Measurements from ENCODE around the gene SOCS2. TPM values are rescaled to one million over a fixed set of nuclear protein-coding genes. Genes with fewer than 3 reads are reported as not detected.

Gene SOCS2
- total and polyA plus RNA-seq, 2 of the 8 experiments (the other 6 are each of a cell fraction or from before 2014, with no cell fraction given): 14.5 to 18.0 TPM

DNA sequence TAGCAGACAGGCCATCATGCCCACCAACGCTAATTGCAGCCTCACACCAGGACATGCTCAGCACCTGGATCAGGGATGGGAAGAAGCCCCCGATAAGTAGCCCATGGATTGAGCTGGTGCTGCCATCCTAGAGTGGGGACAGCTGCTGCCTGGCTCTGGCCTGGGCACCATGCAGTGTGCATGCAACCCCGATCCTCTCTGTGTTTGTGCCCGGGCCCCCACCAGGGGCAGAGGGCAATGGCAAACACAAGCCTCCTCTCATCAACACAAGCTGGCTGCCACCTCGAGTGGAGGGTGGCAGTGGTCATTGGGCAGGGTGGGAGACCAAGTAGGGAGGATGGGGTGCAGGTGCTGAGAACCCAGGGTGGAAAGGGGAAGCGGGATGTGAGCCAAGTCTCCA lies 23.3 kb upstream of the SOCS2 start:
- no peak overlapping the region for H3K14ac ChIP-seq (ENCODE audit: insufficient read length)
- H2BK15ac ChIP-seq (ENCODE audit: low read length): no peak overlapping the region
- H3K36me3 ChIP-seq (ENCODE audit: control insufficient read depth in 2 of 4, insufficient read depth in 4 of 4, low read length in 3 of 4): no peaks in the 10 kb centered on the region
- DNase-seq (ENCODE audit: low read depth in 1 of 2, low spot score in 2 of 2): no peak
- peak overlapping the region; percentile 65; the same call in 1 of the 2 replicates for H4K8ac ChIP-seq (ENCODE audit: extremely low read depth, insufficient read depth, low read length)
- H3K18ac ChIP-seq (ENCODE audit: extremely low read depth, low read length): no peak overlapping the region
- no peak overlapping the region for H3K56ac ChIP-seq (replicated peaks; ENCODE audit: insufficient read length, low read depth, low read length)
- H3K4me1 ChIP-seq (replicated peaks in 1 of 4; ENCODE audit: control insufficient read depth in 3 of 4, insufficient read depth in 4 of 4, low read length in 3 of 4): no peaks in the 10 kb centered on the region
- no peak overlapping the region for H2BK5ac ChIP-seq (ENCODE audit: low read depth, low read length)
- H2BK120ac ChIP-seq (replicated peaks; ENCODE audit: low read depth, low read length): no peak overlapping the region
- no peaks in the 10 kb centered on the region for H3K9me3 ChIP-seq (ENCODE audit: insufficient read depth in 2 of 2, low read depth in 1 of 2, low read length in 1 of 2)
- no peak for FAIRE-seq
- no peak overlapping the region for H3K9ac ChIP-seq (replicated peaks in 1 of 4; ENCODE audit: extremely low read depth in 1 of 4, low read depth in 3 of 4, low read length in 3 of 4)
- H2AK5ac ChIP-seq (ENCODE audit: low read depth, low read length): no peak overlapping the region
- H3K79me1 ChIP-seq (ENCODE audit: low read depth, low read length): no peaks in the 10 kb centered on the region
- H3K4ac ChIP-seq (replicated peaks; ENCODE audit: insufficient read length, low read depth, low read length): no peak overlapping the region
- H3K23ac ChIP-seq (ENCODE audit: insufficient read length): no peak overlapping the region
- ChIA-PET CTCF (ENCODE audit: partially characterized antibody) (interaction anchor here (0.8 to 1.3 kb wide), 3 partner anchors 8 to 217 kb away, joined by 3 read pairs; no protein-coding TSS in a partner anchor), POLR2A (ENCODE audit: partially characterized antibody) (no interaction called here)
- no peak overlapping the region for H2BK20ac ChIP-seq (ENCODE audit: low read length)
- H3K4me2 ChIP-seq (ENCODE audit: insufficient read depth in 1 of 2, low read depth in 2 of 2, low read length in 2 of 2): no peak overlapping the region
- no peak overlapping the region for H4K5ac ChIP-seq (ENCODE audit: insufficient read length, low read depth, low read length)
- H3K79me2 ChIP-seq (ENCODE audit: control insufficient read depth in 1 of 2, insufficient read depth in 2 of 2, low read length in 2 of 2): no peaks in the 10 kb centered on the region
- no peak overlapping the region for H3K27ac ChIP-seq (ENCODE audit: low read depth, low read length)
- no peak overlapping the region for H2BK12ac ChIP-seq (ENCODE audit: low read depth, low read length)
- WGBS, 2 experiments (ENCODE audit: extremely low coverage in 1 of 2, insufficient coverage in 1 of 2, insufficient read length in 1 of 2, insufficient replicate concordance in 2 of 2, low coverage in 1 of 2, low lambda C conversion rate in 2 of 2, missing lambda C conversion rate in 1 of 2): 82% methylated on average over 6 of the region's 6 CpGs; no CpG with 5 or more reads in 1 of the 2 experiments
- H4K20me1 ChIP-seq (replicated peaks in 1 of 2; ENCODE audit: control insufficient read depth in 1 of 2, insufficient read depth in 2 of 2, low read length in 2 of 2): no peaks in the 10 kb centered on the region
- no peaks in the 10 kb centered on the region for H3K27me3 ChIP-seq (replicated peaks in 1 of 4; ENCODE audit: control insufficient read depth in 3 of 4, extremely low read depth in 1 of 4, insufficient read depth in 3 of 4, low read length in 3 of 4)
- H3K4me3 ChIP-seq (ENCODE audit: extremely low read depth in 1 of 4, insufficient read depth in 2 of 4, low read depth in 3 of 4, low read length in 4 of 4): no peak overlapping the region
- no peaks in the 10 kb centered on the region for H3K23me2 ChIP-seq (ENCODE audit: low read depth, low read length)
- H4K91ac ChIP-seq (replicated peaks; ENCODE audit: insufficient read length, low read length): no peak overlapping the region
- no peak overlapping the region for H2AFZ ChIP-seq (ENCODE audit: low read length)
- TF ChIP-seq EGR1 (IDR thresholded peaks at IDR 0.05; ENCODE audit: borderline replicate concordance, low read depth, low read length) (no peak), HDAC2 (IDR thresholded peaks at IDR 0.05; ENCODE audit: borderline replicate concordance in 1 of 2, low read depth in 2 of 2, low read length in 2 of 2) (no peak), CTBP2 (IDR thresholded peaks at IDR 0.05; ENCODE audit: borderline replicate concordance, insufficient read depth, insufficient read length, low read length) (no peak), TBP (IDR thresholded peaks at IDR 0.05; ENCODE audit: low read depth, low read length) (no peak), SRF (IDR thresholded peaks at IDR 0.05; ENCODE audit: low read depth, low read length) (no peak), JUN (IDR thresholded peaks at IDR 0.05; ENCODE audit: low read depth, low read length) (no peak), POLR2A (IDR thresholded peaks at IDR 0.05; ENCODE audit: control extremely low read depth in 1 of 2, low read depth in 2 of 2, low read length in 2 of 2) (no peak), SIRT6 (IDR thresholded peaks at IDR 0.05; ENCODE audit: low read length) (no peak), SUZ12 (IDR thresholded peaks at IDR 0.05; ENCODE audit: low read length) (no peak), TCF12 (IDR thresholded peaks at IDR 0.05; ENCODE audit: low read depth, low read length) (no peak), RAD21 (IDR thresholded peaks at IDR 0.05 in 1 of 2, conservative IDR thresholded peaks at IDR 0.05 in 1 of 2; ENCODE audit: low read depth in 2 of 2, low read length in 2 of 2) (no peak)
- TF ChIP-seq, protein P1, sequence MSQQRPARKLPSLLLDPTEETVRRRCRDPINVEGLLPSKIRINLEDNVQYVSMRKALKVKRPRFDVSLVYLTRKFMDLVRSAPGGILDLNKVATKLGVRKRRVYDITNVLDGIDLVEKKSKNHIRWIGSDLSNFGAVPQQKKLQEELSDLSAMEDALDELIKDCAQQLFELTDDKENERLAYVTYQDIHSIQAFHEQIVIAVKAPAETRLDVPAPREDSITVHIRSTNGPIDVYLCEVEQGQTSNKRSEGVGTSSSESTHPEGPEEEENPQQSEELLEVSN (IDR thresholded peaks at IDR 0.05): no peak
